Hepatic stellate cell (primary cell): Measurements from ENCODE around the gene C14orf180.

ENCODE experiments used
- DNase-seq: peaks from one replicate; pipeline ENCODE4 v3.0.0; 2011; ENCODE audit warnings: low spot score

Gene C14orf180

GRCh38 chr14:104594310-104595046, 14.9 kb downstream of the C14orf180 start:
- no peak for DNase-seq

- DNase-seq = no peak
Measured at GRCh38 chr14:104595116-104595675, 15.6 kb downstream of the C14orf180 start.

- no peak for DNase-seq
Measured at GRCh38 chr14:104595911-104596450, 16.4 kb downstream of the C14orf180 start.

GRCh38 chr14:104596451-104596918, 16.9 kb downstream of the C14orf180 start:
- DNase-seq = no peak

GRCh38 chr14:104596927-104597351, 17.4 kb downstream of the C14orf180 start:
- DNase-seq = no peak

- DNase-seq = no peak
Measured at GRCh38 chr14:104597576-104597975, 18.0 kb downstream of the C14orf180 start.

- no peak for DNase-seq
Measured at GRCh38 chr14:104598039-104598909, 18.7 kb downstream of the C14orf180 start.

- no peak for DNase-seq
Measured at GRCh38 chr14:104598910-104599273, 19.3 kb downstream of the C14orf180 start.

GRCh38 chr14:104599446-104599845, 19.9 kb downstream of the C14orf180 start:
- no peak for DNase-seq

GRCh38 chr14:104600141-104600643, 20.6 kb downstream of the C14orf180 start:
- DNase-seq = no peak

GRCh38 chr14:104600805-104601204, 21.2 kb downstream of the C14orf180 start:
- DNase-seq = no peak

- DNase-seq = no peak
Measured at GRCh38 chr14:104601786-104602185, 22.2 kb downstream of the C14orf180 start.

- no peak for DNase-seq
Measured at GRCh38 chr14:104602315-104602932, 22.9 kb downstream of the C14orf180 start.

GRCh38 chr14:104602933-104603325, 23.4 kb downstream of the C14orf180 start:
- no peak for DNase-seq

GRCh38 chr14:104603711-104604401, 24.3 kb downstream of the C14orf180 start:
- DNase-seq = no peak

GRCh38 chr14:104604458-104605449, 25.2 kb downstream of the C14orf180 start, which contains the start of gene TMEM179:
Gene TMEM179 (minus strand): TSS chr14:104604772. CDS start chr14:104604741, 31 bp downstream.
- DNase-seq = no peak

GRCh38 chr14:104609666-104610065, 30.1 kb downstream of the C14orf180 start:
- DNase-seq = no peak

GRCh38 chr14:104610749-104611310, 31.3 kb downstream of the C14orf180 start:
- no peak for DNase-seq

- DNase-seq = no peak
Measured at GRCh38 chr14:104611881-104612280, 32.3 kb downstream of the C14orf180 start.
